SKM-1 treated with dmso at 0.1 percent for 144 hours (cell line): ENCODE measurements around the gene PYGB.
"Not testable (repeated sequence)": the region's sequence is repeated elsewhere in the genome, so short reads cannot be mapped to it uniquely, and the experiment has no call there.

Source experiments
- DNase-seq: peaks from one replicate; lab custom pipeline; 2025; ENCODE audit not compliant: unreplicated experiment; lab: John Stamatoyannopoulos, UW

Gene PYGB

DNA sequence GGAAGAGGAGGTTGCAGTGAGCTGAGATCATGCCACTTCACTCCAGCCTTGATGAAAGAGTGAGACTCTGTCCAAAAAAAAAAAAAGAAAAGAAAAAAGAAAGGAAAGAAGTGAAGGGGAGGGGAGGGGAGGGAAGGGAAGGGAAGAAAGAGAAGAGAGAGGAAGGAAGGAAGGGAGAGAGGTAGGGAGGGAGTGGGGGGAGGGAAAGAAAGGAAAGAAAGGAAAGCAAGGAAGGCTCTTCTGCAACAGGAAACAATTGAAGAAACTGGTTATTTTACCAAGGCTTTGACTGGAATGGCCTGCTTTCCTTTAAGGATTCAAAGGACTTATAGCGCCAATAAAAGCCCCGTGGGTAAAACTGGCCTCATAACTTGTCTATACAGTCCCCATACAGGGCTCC, 78.1 kb downstream of the PYGB start:
- no peak for DNase-seq

DNA sequence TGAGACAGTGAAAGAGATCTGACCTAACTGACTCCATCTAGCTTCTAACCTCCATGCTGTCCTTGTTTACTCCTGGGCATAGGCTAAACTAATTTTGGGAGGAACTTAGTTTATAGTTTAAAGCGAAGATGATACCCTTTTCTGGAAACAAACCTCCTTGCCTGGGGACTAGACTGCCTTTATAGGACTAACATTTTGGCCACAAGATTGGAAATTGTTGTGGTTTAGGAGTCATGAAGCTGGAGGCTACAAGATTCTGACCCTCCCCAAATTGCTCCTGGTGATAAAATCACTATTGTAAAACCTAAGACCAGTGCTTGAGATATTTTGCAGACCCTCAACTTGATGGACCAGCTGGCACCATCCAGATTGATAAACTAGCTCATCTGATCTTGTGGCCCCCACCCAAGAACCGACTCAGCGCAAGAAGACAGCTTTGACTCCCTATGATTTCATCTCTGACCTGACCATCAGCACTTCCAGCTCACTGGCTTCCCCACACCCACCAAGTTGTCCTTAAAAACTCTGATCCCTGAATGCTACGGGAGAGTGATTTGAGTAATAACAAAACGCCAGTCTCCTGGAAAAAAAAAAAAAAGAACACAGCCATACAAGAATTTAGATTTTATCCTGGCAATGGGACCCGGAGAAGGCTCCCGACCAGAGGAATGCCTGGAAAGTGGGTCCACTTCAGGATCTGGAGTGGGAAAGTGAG, 79.8 kb downstream of the PYGB start:
- no peak for DNase-seq

DNA sequence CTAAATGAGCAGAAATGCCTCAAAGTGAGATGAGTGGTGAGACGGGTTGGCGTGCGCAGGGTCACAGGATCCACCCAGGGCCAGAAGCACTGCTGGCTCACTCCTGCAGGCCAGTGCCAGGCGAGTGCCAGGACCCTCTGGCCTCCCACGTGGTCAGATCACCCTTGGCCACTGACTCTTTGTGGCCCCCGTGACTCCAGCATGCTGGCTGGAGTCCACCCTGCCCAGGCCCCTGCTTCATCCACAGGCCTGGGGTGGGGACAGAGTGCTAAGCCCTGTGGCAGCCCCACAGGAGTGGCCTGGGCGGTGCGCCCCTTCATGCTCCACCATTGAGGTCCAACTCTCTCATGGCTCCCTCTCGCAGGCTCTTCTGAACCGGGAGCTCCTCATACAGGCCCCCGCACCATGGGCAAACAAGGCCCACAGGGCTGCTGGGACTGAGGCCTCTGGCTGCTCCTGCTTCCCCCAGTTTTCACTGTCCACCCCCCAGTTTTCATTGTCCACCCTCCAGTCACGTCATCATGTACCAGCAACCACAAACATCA, 81.1 kb downstream of the PYGB start:
- no peak for DNase-seq

DNA sequence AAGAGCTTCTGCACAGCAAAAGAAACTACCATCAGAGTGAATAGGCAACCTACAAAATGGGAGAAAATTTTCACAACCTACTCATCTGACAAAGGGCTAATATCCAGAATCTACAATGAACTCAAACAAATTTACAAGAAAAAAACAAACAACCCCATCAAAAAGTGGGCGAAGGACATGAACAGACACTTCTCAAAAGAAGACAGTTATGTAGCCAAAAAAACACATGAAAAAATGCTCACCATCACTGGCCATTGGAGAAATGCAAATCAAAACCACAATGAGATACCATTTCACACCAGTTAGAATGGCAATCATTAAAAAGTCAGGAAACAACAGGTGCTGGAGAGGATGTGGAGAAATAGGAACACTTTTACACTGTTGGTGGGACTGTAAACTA, 87.1 kb downstream of the PYGB start:
- DNase-seq, result not testable (repeated sequence)

DNA sequence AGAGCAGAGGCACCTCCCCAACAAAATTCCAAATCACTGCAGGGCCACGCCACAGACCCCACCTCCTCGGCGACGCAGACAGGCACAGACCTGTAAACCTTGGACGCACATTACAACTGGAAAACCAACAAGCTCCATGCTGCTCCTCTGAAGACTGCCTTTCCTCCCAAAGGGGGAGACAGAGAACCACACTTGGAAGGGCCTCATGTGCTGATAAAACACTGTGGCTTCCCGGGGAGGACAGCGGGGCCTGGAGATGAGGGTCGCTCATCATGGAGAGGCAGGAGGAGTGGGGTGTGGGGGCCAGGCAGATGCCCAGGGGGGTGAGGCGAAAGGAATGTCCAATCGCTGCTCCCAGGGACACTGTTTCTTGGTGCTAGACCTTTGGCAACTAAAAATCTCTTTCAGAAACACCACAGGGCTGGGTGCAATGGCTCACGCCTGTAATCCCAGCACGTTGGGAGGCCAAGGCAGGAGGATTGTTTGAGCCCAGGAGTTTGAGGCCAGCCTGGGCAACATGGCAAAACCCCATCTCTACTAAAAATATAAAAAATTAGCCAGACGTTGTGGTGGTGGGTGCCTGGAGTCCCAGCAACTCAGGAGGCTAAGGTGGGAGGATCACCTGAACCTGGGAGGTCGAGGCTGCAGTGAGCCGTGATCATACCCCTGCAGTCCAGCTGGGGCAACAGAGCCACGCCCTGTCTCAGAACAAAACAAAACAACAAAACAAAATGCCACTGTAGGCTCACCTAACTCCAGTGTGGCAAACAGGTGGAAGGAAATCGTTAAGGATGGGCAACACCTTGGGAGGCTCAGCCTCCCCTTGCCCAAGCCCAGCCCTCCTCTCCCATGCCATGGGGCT, 88.9 kb downstream of the PYGB start:
- no peak for DNase-seq

DNA sequence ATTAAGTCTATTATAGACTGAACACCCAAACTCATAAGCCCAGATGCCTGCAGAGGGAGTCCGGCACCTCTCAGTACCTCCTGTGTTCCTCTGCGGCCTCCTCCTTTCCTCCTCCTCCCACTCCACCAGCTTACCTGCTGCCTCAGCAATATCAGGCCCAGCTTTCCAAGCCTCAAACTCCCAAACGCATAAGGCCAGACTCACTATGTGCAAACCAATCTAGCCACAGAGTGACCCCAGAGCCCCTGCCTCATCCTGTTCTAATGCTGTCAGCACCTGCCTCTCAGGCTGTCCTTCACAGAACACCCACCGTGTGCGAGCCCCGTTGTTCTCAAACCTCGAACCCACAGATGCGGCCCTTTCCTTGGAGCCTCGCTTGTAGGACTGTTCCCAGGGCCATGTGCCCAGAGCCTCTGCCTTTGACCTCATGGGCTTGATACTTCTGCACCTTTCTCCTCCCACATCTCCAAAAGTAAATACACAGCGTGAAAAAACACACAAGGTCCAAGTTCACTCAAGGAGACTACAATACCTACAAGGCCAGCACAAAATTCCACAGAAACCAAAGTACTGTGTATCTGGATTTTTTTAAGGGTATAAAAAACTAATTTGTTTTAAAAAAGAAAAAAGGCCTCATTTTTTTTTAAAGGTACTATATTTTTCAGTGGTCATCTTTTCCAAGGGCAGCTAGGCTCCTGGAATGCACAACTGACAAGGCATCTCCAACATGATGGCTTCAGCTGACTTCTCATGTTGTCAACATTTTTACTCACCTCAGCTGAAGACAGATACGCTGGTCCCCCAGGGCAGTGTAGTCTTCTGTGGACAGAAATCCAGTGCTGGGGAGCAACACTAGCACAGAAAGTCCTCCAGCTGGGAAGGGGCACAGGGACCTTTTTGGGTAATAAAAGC, 90.5 kb downstream of the PYGB start:
- no peak for DNase-seq

DNA sequence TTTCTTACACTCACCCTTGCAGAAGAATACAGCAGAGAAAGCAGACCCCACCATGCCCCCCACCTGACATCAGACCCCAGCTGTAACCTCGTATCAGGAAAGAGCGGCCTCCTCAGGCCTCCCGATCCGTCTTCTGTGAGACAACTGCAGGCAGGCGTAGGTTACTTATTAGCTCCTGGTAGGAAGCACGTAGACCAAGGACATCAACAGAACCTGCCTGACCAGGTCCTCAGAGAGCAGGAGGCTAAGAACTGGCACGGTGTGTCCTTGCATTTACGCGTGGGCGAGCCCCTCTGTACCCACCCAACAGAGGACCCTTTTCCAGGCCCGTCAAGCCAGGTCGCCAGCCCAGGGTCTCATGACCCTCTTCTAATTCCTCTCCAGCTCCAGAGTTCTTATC, 91.7 kb downstream of the PYGB start:
- DNase-seq, result no peak

DNA sequence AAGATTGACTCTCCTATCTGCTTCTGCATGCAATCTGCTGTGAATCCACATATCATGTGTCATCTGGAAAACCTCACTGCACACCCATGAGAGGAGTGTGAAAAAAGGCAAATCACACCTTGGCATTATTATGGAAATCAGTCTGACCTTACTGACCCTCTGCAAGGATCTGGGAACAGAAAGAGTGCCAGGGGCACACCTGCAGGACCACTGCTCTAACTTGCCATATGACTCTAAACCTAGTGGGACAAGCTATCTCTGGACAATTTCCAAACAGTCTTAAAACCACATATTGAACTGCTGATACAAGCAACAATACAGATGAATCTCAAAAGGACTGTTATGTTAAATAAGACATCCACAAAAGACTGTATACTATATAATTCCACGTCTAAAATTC, 92.5 kb downstream of the PYGB start:
- no peak for DNase-seq

DNA sequence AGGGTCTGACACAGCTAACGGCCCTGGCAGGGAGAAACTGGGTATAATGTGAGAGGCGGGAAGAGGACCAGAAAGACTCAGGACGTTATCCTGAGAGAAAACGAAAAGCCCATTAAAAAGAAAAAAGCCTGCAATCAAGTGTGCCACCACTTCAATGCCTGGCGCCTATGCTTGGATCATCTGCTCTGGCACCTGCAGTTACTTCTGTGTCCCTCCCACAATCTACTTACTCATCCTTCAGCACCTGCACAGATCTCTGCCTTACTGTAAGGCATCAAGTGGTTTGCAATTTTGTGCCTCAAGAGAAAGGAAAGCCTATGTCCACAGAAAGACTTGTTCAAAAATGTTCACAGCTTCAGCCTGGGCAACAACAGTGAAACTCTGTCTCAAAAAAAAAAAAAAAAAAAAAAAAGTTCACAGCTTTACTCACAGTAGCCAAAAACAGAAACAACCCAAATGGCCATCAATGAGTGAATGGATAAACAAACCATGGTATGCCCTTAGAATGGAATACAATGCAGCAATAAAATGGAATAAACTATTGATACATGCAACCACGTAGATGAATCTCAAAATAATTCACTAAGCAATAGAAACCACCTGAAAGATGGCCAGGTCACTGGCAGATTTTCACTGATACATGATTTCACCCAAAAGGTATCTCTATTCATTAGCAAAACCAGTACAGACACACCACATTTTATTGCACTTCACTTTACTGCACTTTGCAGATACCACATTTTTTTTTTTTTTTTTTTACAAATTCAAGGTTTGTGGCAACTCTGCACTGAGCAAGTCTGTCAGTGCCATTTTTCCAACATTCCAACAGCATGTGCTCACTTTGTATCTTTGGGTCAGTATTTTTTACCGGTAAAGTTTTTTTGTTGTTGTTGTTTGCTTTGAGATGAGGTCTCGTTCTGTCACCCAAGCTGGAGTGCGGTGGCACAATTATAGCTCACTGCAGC, 94.1 kb downstream of the PYGB start:
- no peak for DNase-seq

DNA sequence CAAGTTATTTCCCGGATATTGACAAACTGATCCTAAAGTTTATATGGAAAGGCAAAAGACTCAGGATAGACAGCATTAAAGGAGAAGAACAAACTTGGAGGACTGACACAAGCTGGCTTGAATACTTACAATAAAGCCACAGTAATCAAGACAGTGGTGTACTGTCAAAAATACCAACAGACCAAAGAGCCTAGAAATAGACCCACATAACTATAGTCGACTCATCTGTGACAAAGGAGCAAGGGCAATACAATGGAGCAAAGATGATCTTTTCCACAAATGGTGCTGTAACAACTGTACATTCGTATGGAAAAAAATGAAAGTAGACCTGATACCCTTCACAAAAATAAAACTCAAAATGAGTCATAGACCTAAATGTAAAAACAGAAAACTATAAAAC, 96.7 kb downstream of the PYGB start:
- no peak for DNase-seq

DNA sequence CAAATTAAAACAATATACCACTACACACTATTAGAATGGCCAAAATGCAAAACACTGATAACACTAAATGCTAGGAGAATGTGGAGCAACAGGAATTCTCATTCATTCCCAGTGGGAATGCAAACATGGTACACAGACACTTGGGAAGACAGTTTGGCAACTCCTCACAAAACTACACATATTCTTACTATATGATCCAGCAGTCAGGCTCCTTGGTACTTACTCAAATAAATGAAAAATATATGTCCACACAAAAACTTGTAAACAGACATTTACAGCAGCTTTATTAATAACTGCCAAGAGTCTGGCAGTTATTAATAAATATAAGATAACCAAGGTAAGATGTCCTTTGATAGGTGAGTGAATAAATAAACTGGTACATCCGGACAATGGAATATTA, 97.8 kb downstream of the PYGB start:
- DNase-seq, result no peak

DNA sequence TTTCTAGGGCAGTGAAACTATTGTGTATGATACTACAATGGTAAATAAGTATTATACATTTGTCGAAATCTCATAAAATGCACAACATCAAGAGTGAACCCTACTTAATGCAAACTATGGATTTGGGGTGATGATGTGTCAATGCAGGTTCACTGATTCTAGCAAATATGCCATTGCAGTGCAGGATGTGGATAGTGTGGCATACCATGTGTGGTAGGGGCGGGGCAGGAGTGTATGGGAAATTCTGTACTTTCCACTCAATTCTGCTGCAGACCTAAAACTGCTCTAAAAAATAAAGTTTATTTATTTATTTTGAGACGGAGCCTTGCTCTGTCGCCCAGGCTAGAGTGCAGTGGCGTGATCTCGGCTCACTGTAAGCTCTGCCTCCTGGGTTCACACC, 98.5 kb downstream of the PYGB start:
- no peak for DNase-seq
